Activated naive CD4-positive, alpha-beta T cell treated with anti-CD3 and anti-CD28 coated beads, Interleukin-2, amount 50 U/mL, for 24 hours (primary cell): ENCODE data around the gene TNS1.
"Not testable (repeated sequence)": the region's sequence is repeated elsewhere in the genome, so short reads cannot be mapped to it uniquely, and the experiment has no call there.

Experiments
- H3K27ac Mint-ChIP-seq: one replicate; pipeline ENCODE4 v1.8.0; 2021; ENCODE audit warnings: mild to moderate bottlenecking, mixed read lengths
- H3K27me3 Mint-ChIP-seq: one replicate; pipeline ENCODE4 v1.8.0; 2021; ENCODE audit warnings: mixed read lengths
- H3K36me3 Mint-ChIP-seq: one replicate; pipeline ENCODE4 v1.8.0; 2021; ENCODE audit warnings: mixed read lengths
- H3K4me1 Mint-ChIP-seq: one replicate; pipeline ENCODE4 v1.8.0; 2021; ENCODE audit warnings: mixed read lengths
- H3K4me3 Mint-ChIP-seq: one replicate; pipeline ENCODE4 v1.8.0; 2021; ENCODE audit warnings: mild to moderate bottlenecking, mixed read lengths
- H3K9me3 Mint-ChIP-seq: one replicate; pipeline ENCODE4 v1.8.0; 2021; ENCODE audit warnings: mixed read lengths

Gene TNS1

DNA sequence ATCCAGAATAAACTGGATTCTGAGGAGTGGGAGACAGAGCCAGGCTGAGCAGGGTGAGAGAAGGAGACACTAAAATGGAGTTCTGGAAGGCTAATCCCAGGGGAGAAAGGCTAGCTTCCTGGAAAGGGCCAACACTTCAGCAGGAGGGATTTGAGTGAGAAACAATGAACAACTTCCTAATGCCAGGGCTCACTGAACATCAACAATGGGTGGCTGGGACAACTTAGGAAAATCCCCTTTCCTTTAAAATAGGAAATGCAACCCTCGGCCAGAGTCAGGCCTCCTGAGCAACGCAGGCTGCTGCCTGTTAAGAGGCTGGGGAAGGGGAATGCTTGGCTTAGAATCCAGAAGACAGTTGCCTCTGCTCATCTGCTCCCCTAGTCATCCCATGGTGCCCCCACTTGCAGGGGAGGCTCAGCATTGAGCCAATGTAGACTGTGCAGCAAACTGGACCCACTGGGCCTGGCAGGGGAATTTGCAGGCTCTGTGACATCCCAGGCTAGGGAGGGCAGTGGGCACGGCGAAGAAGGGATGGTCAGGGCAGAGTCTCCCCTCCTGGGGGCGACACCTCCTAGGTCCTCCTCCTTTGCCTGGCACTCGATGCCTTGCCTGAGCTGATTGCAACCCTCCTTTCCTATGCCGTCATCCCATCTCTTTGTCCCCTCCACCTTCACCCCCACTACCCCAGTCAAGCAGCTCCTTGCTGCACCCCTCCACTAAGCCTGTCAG is 182.5 kb downstream of the TNS1 start:
- no peaks in the 10 kb centered on the region for H3K36me3 Mint-ChIP-seq
- no peaks in the 10 kb centered on the region for H3K9me3 Mint-ChIP-seq
- H3K4me3 Mint-ChIP-seq: no peak overlapping the region
- no peak overlapping the region for H3K27ac Mint-ChIP-seq
- no peaks in the 10 kb centered on the region for H3K27me3 Mint-ChIP-seq
- no peaks in the 10 kb centered on the region for H3K4me1 Mint-ChIP-seq

DNA sequence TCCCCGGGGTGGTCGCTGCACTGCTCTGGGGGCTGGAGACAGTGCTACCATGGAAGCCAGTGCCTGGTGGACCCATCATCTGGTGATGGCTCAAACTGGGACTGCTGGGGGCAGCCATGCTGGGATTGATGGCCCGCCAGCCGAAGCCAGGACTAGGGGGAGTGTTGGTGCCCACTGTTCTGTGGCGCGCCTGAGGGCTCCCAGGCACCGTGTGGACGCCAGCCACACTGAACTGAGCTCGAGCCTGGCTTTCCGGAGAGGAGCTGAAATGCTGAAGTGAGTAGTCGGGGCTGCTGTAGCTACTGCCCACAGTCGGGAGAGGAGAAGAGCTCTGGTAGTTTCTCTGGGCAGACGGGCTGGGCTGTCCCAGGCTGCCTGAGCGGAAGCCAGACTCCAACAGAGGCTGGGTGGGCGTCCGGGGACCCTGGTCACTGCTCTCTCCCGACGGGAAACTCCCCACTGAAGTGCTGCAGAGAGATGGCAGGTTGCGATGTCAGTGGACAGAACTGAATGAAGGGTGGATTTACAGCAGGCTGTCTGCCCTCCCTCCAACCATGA is 184.4 kb downstream of the TNS1 start:
- Mint-ChIP-seq H3K9me3 (no peaks in the 10 kb centered on the region), H3K4me3 (no peak overlapping the region), H3K36me3 (no peaks in the 10 kb centered on the region), H3K4me1 (no peaks in the 10 kb centered on the region), H3K27ac (no peak overlapping the region), H3K27me3 (no peaks in the 10 kb centered on the region)

DNA sequence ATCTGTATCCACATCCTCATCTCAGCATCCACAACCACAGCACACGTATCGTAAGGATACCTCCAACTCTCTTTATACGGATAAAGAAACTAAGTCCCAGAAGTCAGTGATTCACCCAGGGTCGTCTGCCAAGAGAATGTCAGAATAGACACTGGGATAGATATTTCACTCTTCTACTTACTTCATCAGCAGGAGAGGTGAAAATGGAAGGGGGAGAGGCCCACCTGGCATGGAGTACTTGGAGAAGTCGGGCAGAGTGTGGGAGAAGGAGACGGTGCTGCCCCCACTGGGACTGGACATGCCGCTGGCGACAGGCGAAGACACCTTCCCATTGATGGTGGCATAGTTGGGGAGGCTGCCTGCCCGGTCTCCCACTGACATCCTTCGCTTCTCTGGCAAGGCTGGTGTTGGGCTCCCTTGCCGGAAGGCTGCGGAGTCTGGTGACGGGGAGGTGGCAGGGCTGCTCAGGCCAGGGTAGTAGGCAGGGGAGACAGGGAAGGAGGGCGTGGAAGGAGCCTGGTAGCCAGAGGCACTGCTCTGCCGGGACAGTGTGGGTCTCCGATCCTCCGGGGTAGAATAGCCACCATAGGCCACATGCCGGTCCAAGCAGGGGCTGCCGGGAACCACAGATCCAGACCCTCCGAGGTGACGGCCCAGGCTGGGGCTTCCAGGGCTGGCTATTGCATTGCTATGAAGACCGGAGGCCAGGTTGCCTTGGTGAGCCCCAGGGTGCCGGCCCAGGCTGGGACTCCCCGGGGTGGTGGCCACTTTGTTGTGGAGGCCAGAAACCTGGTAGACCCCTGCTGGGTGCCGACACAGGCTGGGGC is 185.1 kb downstream of the TNS1 start:
- no peaks in the 10 kb centered on the region for H3K27me3 Mint-ChIP-seq
- H3K4me3 Mint-ChIP-seq: no peak overlapping the region
- no peaks in the 10 kb centered on the region for H3K36me3 Mint-ChIP-seq
- H3K9me3 Mint-ChIP-seq: no peaks in the 10 kb centered on the region
- no peaks in the 10 kb centered on the region for H3K4me1 Mint-ChIP-seq
- H3K27ac Mint-ChIP-seq: no peak overlapping the region

DNA sequence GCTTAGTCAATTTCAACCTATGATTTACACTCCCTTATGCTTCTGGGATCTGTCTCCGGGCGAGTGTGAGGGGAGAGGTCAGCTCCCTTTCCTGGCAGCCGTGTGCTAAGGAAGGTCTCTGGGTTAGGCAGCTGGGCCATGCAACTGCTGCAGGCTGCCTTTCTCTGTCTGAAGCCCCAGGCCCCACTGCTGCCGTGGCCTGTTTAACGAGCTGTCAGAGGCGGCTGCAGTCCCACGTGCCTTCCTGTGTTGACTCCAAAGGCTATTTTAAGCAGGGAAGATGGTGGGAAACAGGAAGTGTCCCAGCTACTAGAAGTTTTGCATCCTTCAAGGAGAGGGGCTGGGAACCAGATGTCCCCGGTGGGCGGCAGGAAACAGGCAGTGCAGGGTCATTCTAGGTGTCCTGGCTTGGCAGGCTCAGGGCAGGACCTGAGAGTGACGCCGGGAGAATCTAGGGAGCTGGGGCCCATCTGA is 186.4 kb downstream of the TNS1 start:
- no peak overlapping the region for H3K4me3 Mint-ChIP-seq
- no peak overlapping the region for H3K27ac Mint-ChIP-seq
- H3K27me3 Mint-ChIP-seq: no peaks in the 10 kb centered on the region
- no peaks in the 10 kb centered on the region for H3K36me3 Mint-ChIP-seq
- H3K4me1 Mint-ChIP-seq: no peaks in the 10 kb centered on the region
- no peaks in the 10 kb centered on the region for H3K9me3 Mint-ChIP-seq

DNA sequence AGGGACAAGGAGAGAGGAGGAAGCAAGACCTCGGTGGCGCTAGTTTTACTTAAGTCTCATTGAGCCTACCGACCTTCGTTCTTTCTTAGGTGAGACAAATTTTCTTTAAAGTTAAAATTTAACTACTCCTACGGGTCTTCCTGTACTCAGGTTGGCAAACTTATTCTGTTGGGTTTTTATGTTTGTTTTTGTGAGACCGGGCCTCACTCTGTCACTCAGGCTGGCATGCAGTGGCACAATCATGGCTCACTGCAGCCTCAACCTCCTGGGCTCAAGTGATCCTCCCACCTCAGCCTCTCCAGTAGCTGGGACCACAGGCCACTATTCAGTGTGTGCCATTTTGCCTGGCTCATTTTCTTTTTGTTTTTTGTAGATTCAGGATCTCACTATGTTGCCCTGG is 189.0 kb downstream of the TNS1 start:
- peaks cover 1% of the 10 kb centered on the region for H3K27me3 Mint-ChIP-seq
- no peak overlapping the region for H3K27ac Mint-ChIP-seq
- no peaks in the 10 kb centered on the region for H3K9me3 Mint-ChIP-seq
- H3K4me1 Mint-ChIP-seq: no peaks in the 10 kb centered on the region
- no peaks in the 10 kb centered on the region for H3K36me3 Mint-ChIP-seq
- H3K4me3 Mint-ChIP-seq: no peak overlapping the region

DNA sequence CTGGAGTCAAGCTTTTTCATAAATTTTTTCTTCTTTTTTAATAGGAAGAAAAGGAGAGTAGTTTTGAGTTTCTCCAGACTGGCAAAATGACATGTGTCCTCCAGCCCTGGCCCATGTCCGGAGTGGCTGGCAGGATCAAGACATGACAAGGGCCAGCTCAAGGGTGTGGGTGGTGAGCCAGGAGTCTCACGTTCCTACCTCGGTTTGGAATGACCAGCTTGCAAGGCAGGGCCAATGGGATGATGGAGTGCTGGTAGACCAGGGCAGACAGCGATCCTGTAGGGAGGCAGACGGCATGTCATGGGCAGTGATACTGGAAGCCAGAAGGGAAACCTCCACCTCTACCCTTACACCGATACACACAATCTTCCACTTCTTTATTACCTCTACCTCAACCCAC is 190.6 kb downstream of the TNS1 start:
- Mint-ChIP-seq H3K9me3 (no peaks in the 10 kb centered on the region), H3K27ac (no peak overlapping the region), H3K27me3 (peaks cover 1% of the 10 kb centered on the region), H3K4me3 (no peak overlapping the region), H3K36me3 (no peaks in the 10 kb centered on the region), H3K4me1 (no peaks in the 10 kb centered on the region)

DNA sequence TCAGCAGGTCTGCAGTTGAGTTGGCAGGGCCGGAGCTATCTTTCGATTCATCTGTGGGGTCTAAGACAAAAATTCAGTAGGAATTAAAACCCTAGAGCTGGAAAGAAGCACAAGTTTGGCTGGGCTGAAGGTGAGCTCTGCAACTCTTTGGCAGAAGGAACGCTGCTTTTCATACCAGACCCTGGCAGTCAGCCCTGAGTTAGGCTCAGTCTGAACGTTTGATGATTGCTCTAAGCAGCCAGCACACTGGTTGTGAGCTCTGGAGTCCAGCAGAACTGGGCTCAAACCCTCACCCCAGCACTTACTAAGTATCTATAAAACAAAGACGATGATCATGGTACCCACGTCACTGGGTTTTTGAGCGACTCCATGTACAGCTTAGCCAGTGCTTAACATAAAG is 192.5 kb downstream of the TNS1 start:
- no peak overlapping the region for H3K4me3 Mint-ChIP-seq
- no peaks in the 10 kb centered on the region for H3K9me3 Mint-ChIP-seq
- no peak overlapping the region for H3K27ac Mint-ChIP-seq
- peaks cover 6% of the 10 kb centered on the region for H3K27me3 Mint-ChIP-seq
- no peaks in the 10 kb centered on the region for H3K36me3 Mint-ChIP-seq
- no peaks in the 10 kb centered on the region for H3K4me1 Mint-ChIP-seq

DNA sequence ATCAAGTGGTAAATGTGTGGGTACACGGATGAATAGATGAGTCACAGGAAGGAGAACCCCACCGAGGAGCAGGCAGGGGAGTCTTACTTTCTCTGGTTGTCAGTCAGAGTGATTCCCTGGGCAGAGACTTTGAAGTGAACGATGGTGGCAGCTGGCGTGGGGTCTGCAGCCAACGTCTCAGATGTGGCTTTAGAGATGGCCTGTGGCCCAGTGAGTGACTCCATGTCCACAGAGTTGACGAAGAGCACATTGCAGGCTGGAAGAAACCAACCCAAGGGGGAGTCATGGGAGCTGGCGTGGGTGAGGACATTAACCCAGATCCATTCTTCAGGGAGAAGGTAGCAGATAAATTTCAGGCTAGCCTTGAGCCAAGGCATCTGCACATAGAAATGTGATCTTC is 193.1 kb downstream of the TNS1 start:
- H3K9me3 Mint-ChIP-seq: no peaks in the 10 kb centered on the region
- H3K4me3 Mint-ChIP-seq: no peak overlapping the region
- H3K27ac Mint-ChIP-seq: no peak overlapping the region
- no peaks in the 10 kb centered on the region for H3K4me1 Mint-ChIP-seq
- H3K27me3 Mint-ChIP-seq: peaks cover 6% of the 10 kb centered on the region
- no peaks in the 10 kb centered on the region for H3K36me3 Mint-ChIP-seq

DNA sequence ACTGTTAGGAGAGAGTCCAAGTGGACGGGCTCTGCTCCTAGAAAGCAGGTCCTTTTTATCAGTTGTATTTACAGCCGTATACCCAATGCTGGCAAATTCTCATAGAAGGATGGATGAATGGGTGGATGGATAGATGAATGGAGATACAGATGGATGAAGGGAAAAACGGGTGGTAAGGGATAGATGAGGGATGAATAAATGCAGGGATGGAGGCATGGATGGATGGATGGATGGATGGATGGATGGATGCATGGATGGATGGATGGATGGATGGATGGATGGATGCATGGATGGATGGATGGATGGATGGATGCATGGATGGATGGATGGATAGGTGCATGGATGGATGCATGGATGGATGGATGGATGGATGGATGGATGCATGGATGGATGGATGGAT is 193.8 kb downstream of the TNS1 start:
- not testable (repeated sequence) for H3K9me3 Mint-ChIP-seq, H3K27ac Mint-ChIP-seq, H3K27me3 Mint-ChIP-seq, H3K4me3 Mint-ChIP-seq, H3K36me3 Mint-ChIP-seq, H3K4me1 Mint-ChIP-seq

DNA sequence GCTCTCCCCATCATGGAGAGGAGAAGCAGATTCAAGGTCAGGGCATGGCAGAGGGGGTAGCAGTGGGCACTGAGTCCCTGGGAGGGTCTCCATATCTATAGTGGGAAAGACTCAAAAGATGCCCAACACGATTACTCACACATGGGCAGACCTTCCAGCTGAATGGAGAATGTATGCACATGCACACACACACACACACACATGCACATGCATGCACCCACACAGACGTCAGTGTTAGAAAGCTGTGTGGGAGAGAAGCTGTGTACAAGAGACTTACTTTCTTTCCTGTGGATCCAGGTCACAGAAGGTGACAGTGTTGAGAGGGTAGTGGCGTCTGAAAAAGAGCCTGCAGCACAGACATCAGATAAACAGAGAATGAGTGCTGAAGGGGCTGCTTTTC is 194.5 kb downstream of the TNS1 start:
- Mint-ChIP-seq H3K9me3 (no peaks in the 10 kb centered on the region), H3K4me1 (no peaks in the 10 kb centered on the region), H3K36me3 (no peaks in the 10 kb centered on the region), H3K27ac (no peak overlapping the region), H3K27me3 (peaks cover 6% of the 10 kb centered on the region), H3K4me3 (no peak overlapping the region)

DNA sequence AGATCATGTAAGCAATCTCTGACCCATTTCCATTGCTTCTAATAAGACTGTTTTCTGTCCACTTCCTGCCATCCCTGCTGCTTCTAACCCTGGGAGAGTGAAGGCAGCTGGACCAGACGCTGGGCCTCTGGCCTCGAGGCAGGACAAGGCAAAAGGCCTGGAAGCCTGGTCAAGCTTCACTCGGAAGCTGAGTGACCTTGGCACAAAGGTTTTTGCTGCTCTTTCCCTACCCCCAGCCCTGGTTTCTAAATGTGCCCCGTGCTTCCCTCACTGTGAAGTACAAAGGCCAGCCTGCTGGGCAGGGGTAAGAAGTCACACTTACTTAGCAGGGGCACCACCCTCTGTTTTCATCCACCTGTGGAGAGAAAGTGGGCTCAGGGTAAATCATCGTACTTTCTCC is 195.0 kb downstream of the TNS1 start:
- Mint-ChIP-seq H3K36me3 (no peaks in the 10 kb centered on the region), H3K4me1 (no peaks in the 10 kb centered on the region), H3K27ac (no peak overlapping the region), H3K4me3 (no peak overlapping the region), H3K9me3 (no peaks in the 10 kb centered on the region), H3K27me3 (peaks cover 6% of the 10 kb centered on the region)

DNA sequence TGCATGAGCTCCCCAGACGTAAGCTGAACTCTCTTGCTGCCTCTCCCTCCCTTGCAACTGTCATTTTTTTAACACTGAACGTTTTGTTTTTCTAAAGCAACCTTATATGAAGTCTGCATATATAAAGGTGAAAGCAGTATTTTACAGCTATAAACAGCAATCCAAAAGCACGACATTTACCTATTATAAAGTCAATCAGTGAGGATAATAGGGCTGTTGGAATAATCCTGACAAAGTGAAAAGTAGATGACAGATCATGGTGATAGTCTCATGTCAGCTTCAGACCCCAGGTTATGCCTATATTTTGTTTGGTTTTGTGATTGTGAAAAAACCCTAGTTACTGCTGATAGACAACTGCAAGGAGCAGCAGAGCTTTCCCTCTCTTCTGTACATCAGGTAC is 195.8 kb downstream of the TNS1 start:
- Mint-ChIP-seq H3K27ac (no peak overlapping the region), H3K27me3 (peaks cover 6% of the 10 kb centered on the region), H3K9me3 (no peaks in the 10 kb centered on the region), H3K36me3 (no peaks in the 10 kb centered on the region), H3K4me1 (no peaks in the 10 kb centered on the region), H3K4me3 (no peak overlapping the region)

DNA sequence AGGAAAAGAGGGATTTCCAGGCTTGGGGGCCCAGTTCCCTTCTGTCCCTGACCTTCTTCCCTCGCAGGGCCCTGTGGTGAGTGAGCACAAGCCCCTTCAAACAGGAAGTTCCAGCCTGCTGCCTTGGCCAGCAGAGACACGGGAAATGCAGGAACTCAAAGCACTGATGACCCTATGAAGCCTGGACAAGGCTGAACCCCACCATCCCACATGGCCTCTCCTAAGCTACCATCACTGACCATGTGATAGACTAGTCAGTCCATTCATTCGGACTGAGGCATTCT is 196.4 kb downstream of the TNS1 start:
- no peaks in the 10 kb centered on the region for H3K4me1 Mint-ChIP-seq
- peaks cover 6% of the 10 kb centered on the region for H3K27me3 Mint-ChIP-seq
- no peak overlapping the region for H3K27ac Mint-ChIP-seq
- H3K36me3 Mint-ChIP-seq: no peaks in the 10 kb centered on the region
- no peaks in the 10 kb centered on the region for H3K9me3 Mint-ChIP-seq
- no peak overlapping the region for H3K4me3 Mint-ChIP-seq

DNA sequence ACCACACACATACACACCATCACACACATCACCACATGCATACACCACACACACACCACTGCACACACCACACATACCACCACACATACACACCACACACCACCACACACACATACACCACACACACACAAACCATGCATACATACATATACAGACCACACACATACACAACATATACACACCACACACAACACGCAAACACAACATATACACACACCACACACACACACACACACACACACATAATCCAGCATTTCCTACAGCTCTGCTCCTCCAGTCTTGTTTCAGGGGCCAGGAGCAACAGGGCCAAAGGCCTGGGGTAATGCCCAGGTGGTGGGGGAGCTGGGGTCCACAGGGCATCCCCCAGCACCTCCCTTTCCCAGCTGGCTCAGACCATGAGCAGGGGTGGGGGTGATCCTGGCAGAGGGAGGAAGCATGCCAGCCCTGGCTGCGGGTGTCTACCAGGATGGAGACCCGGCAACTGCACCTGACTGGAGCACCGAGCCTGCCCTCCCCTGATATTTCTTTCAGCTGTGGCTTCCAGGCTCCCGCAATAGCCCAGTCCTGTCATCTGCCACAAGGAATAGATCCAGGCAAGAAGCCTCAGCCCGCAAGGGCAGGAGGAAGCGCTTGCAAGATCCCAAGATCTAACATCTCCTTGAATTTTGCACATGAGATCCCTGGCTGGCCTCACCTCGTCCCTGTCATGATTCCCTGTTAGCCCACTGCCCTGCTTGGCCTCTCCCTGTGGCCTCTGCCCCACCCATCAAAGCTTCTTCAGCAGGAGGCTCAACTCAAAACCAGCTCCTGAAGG is 196.9 kb downstream of the TNS1 start:
- Mint-ChIP-seq H3K4me1 (no peaks in the 10 kb centered on the region), H3K9me3 (no peaks in the 10 kb centered on the region), H3K27me3 (peaks cover 6% of the 10 kb centered on the region), H3K27ac (no peak overlapping the region), H3K36me3 (no peaks in the 10 kb centered on the region), H3K4me3 (no peak overlapping the region)

DNA sequence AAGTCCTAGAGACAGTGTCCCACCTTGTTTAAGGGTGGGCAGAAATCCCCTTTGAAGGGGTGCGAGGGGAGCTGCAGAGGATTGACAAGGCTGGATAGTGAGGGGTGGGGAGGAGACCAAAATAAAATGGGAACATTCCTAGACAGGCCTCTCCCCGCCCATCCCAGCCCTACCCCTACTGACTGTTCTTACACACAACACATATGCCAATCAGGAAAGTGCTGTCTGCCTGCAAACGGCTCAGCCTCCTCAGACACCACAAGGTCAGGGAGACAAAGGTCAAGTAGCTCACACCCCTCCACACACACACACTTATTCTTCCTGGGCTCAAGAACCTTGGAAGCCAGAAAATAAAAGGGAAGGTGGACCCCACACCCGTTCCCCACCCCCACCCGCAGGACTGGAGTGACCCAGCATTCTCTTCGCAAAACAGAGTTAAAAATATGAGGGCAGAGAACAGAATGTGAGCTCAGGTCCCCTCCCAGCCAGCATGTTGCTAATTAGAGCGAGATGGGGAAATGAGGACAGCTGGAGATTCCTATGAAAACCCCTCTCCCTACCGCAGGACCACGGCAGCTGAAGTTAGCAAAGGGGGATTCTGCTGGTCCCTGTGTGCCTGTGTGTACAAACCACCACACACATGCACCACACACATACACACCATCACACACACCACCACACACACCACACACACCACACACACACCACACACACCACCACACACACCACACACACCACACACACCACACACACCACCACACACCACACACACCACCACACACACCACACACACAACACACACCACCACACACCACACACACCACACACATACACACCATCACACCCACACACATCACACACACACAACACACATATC is 197.8 kb downstream of the TNS1 start:
- Mint-ChIP-seq H3K36me3 (no peaks in the 10 kb centered on the region), H3K4me1 (no peaks in the 10 kb centered on the region), H3K9me3 (no peaks in the 10 kb centered on the region), H3K27me3 (peaks cover 6% of the 10 kb centered on the region), H3K4me3 (no peak overlapping the region), H3K27ac (no peak overlapping the region)
